Uterus (tissue), 4 donors: ENCODE results near the gene HMCN1. TPM values are rescaled to one million over a fixed set of nuclear protein-coding genes. Genes with fewer than 3 reads are reported as not detected.

ENCODE experiments used
- DNase-seq, 2 donors: peaks; one replicate each; pipeline ENCODE4 v3.0.0-alpha.2; 2019 to 2020
- H3K27ac ChIP-seq, 2 donors: fragments of 200-600 bp; sonication (generic); 1 replicate in 1 of 2; 2 replicates in 1 of 2; pipeline ENCODE4 v1.5.1; 2016 to 2018
- H3K27me3 ChIP-seq, 2 donors: fragments of 200-600 bp; sonication (generic); one replicate each; pipeline ENCODE4 v1.5.1; 2018 to 2019; ENCODE audit warnings: control low read depth in 1 of 2
- H3K36me3 ChIP-seq, 2 donors: fragments of 200-600 bp; sonication (generic); one replicate each; pipeline ENCODE4 v1.5.1; 2019; ENCODE audit warnings: control low read depth in 1 of 2
- H3K4me1 ChIP-seq, 2 donors: fragments of 200-600 bp; sonication (generic); one replicate each; pipeline ENCODE4 v1.5.1; 2018 to 2019; ENCODE audit warnings: control low read depth in 1 of 2
- H3K4me3 ChIP-seq, 2 donors: fragments of 200-600 bp; sonication (generic); 1 replicate in 1 of 2; 2 replicates in 1 of 2; pipeline ENCODE4 v1.5.1; 2018 to 2019; ENCODE audit warnings: mild to moderate bottlenecking in 1 of 2
- H3K9me3 ChIP-seq, 2 donors: fragments of 200-600 bp; sonication (generic); one replicate each; pipeline ENCODE4 v1.5.1; 2019; ENCODE audit warnings: control low read depth in 1 of 2
- CTCF ChIP-seq, 4 experiments: fragments of 200-600 bp in 2 of 4; fragments of 450-650 bp in 2 of 4; sonication (generic) in 2 of 4; IDR thresholded peaks; one replicate each; pipeline ENCODE4 v1.5.1; 2016 to 2019; ENCODE audit warnings: antibody characterized with exemption in 4 of 4, mild to moderate bottlenecking in 2 of 4, moderate library complexity in 1 of 4
- POLR2A ChIP-seq, 2 donors: fragments of 450-650 bp; IDR thresholded peaks; one replicate each; pipeline ENCODE4 v1.6.1; 2016; ENCODE audit warnings: antibody characterized with exemption in 2 of 2, mild to moderate bottlenecking in 1 of 2, moderate library complexity in 1 of 2
- intact Hi-C: fragments of 100-400 bp; cut with DNase I; formaldehyde crosslinking; loops from one replicate; pipeline ENCODE4 v1.15.1; 2023; ENCODE audit warnings: low total_unique reads
- total RNA-seq, 4 donors: library from RNA; depleted of rRNA in 3 of 4; stranded (reverse); fragments of >200 nt in 3 of 4; gene quantifications; one replicate each; pipeline versions ENCODE4 v1.1.0 to v1.2.4, GENCODE V29; 2014 to 2023
- donor health status: DM: yes; HTN: yes; CAD: no.

HMCN1 gene
- total RNA-seq, 4 donors from 2014 or later, result 0.59 to 92.9 (median 5.1) TPM

GRCh38 chr1:186059752-186060151 lies 325.6 kb downstream of the HMCN1 start:
- no peak for DNase-seq
- H3K9me3 ChIP-seq, result no peaks in the 10 kb centered on the region
- no peaks in the 10 kb centered on the region for H3K4me1 ChIP-seq
- H3K4me3 ChIP-seq, result no peak overlapping the region
- no peaks in the 10 kb centered on the region for H3K36me3 ChIP-seq
- intact Hi-C loops, result no loop called here
- TF ChIP-seq CTCF (IDR thresholded peaks at IDR 0.05), result no peak
- TF ChIP-seq POLR2A (IDR thresholded peaks at IDR 0.05), result no peak
- no peaks in the 10 kb centered on the region for H3K27me3 ChIP-seq
- no peak overlapping the region for H3K27ac ChIP-seq

GRCh38 chr1:186060226-186060625 lies 326.0 kb downstream of the HMCN1 start:
- no peak for DNase-seq
- Histone ChIP-seq H3K4me1 (no peaks in the 10 kb centered on the region), H3K27me3 (no peaks in the 10 kb centered on the region), H3K27ac (no peak overlapping the region), H3K9me3 (no peaks in the 10 kb centered on the region), H3K36me3 (no peaks in the 10 kb centered on the region), H3K4me3 (no peak overlapping the region)
- intact Hi-C loops, result no loop called here
- TF ChIP-seq CTCF (IDR thresholded peaks at IDR 0.05), result no peak
- no peak for TF ChIP-seq POLR2A (IDR thresholded peaks at IDR 0.05)

GRCh38 chr1:186063091-186063657 lies 329.0 kb downstream of the HMCN1 start:
- H3K36me3 ChIP-seq, result no peaks in the 10 kb centered on the region
- intact Hi-C loops, result no loop called here
- no peak overlapping the region for H3K4me3 ChIP-seq
- H3K27ac ChIP-seq, result no peak overlapping the region
- no peak for DNase-seq
- H3K4me1 ChIP-seq, result no peaks in the 10 kb centered on the region
- H3K27me3 ChIP-seq, result no peaks in the 10 kb centered on the region
- TF ChIP-seq POLR2A (IDR thresholded peaks at IDR 0.05) (no peak), CTCF (IDR thresholded peaks at IDR 0.05) (no peak)
- no peaks in the 10 kb centered on the region for H3K9me3 ChIP-seq

GRCh38 chr1:186066411-186066810 lies 332.2 kb downstream of the HMCN1 start:
- TF ChIP-seq POLR2A (IDR thresholded peaks at IDR 0.05) (no peak), CTCF (IDR thresholded peaks at IDR 0.05) (no peak)
- DNase-seq, result no peak
- Histone ChIP-seq H3K4me1 (no peaks in the 10 kb centered on the region), H3K4me3 (no peak overlapping the region), H3K27ac (no peak overlapping the region), H3K36me3 (no peaks in the 10 kb centered on the region), H3K27me3 (no peaks in the 10 kb centered on the region), H3K9me3 (no peaks in the 10 kb centered on the region)
- intact Hi-C loops, result no loop called here

GRCh38 chr1:186073697-186074096 lies 339.5 kb downstream of the HMCN1 start:
- H3K4me1 ChIP-seq, result no peaks in the 10 kb centered on the region
- no peak overlapping the region for H3K27ac ChIP-seq
- no peak for DNase-seq
- H3K4me3 ChIP-seq, result no peak overlapping the region
- intact Hi-C loops, result no loop called here
- TF ChIP-seq POLR2A (IDR thresholded peaks at IDR 0.05), result no peak
- no peak for TF ChIP-seq CTCF (IDR thresholded peaks at IDR 0.05)
- no peaks in the 10 kb centered on the region for H3K27me3 ChIP-seq
- H3K9me3 ChIP-seq, result no peaks in the 10 kb centered on the region
- no peaks in the 10 kb centered on the region for H3K36me3 ChIP-seq
